HepG2 (cell line): ENCODE measurements around the gene CDKL2. TPM values are rescaled to one million over a fixed set of nuclear protein-coding genes. Genes with fewer than 3 reads are reported as not detected.

ENCODE experiments used
- BHLHE40 ChIP-seq: IDR thresholded peaks from 2 replicates; pipeline ENCODE4 v1.6.1; 2011; ENCODE audit warnings: low read length, improper control_type of control experiment
- CEBPB ChIP-seq: IDR thresholded peaks from 2 replicates; pipeline ENCODE4 v1.6.1; 2011; ENCODE audit warnings: low read depth, low read length, improper control_type of control experiment, borderline replicate concordance
- MXD4 ChIP-seq: IDR thresholded peaks from 2 replicates; pipeline ENCODE4 v1.6.1; 2016; ENCODE audit warnings: mild to moderate bottlenecking, missing biosample characterization, missing genetic modification reagents
- RORA ChIP-seq: sonication (generic); formaldehyde crosslinking; IDR thresholded peaks from 2 replicates; pipeline ENCODE4 v1.5.0; 2020; ENCODE audit warnings: mild to moderate bottlenecking, missing genetic modification reagents, moderate library complexity
- ZKSCAN5 ChIP-seq: sonication (generic); formaldehyde crosslinking; IDR thresholded peaks from 2 replicates; pipeline ENCODE4 v1.5.1; 2020; ENCODE audit warnings: mild to moderate bottlenecking, missing genetic modification reagents
- polyA plus RNA-seq, 8 experiments: library from polyadenylated mRNA; depleted of rRNA in 3 of 8; stranded (reverse) in 7 of 8; unstranded in 1 of 8; fragments of >200 nt; fragmentation: Illumina TruSeq in 4 of 8; extraction: Trizol in 4 of 8; gene quantifications; 2 replicates each; pipeline versions ENCODE4 v1.2.1 to v1.2.3, GENCODE V29; 2011 to 2016; ENCODE audit warnings: low read depth in 4 of 8, missing spikeins in 1 of 8, mixed read lengths in 1 of 8; ENCODE audit not compliant: insufficient read depth in 1 of 8
- total RNA-seq, 5 experiments: library from RNA; depleted of rRNA; stranded (reverse); fragments of >200 nt; fragmentation: Illumina TruSeq; extraction: Trizol; gene quantifications; 2 replicates each; pipeline ENCODE4 v1.2.3, GENCODE V29; 2016; ENCODE audit warnings: low read depth in 1 of 5
- TF ChIP-seq, protein P1 (sequence below): sonication (generic); formaldehyde crosslinking; IDR thresholded peaks from 2 replicates; pipeline ENCODE4 v1.4.0; 2020; ENCODE audit warnings: missing genetic modification reagents, borderline replicate concordance
- TF ChIP-seq, protein P2 (sequence below): sonication (generic); formaldehyde crosslinking; IDR thresholded peaks from 2 replicates; pipeline ENCODE4 v1.9.0; 2022; ENCODE audit warnings: missing genetic modification reagents, mild to moderate bottlenecking, borderline replicate concordance

Gene CDKL2
- total and polyA plus RNA-seq, 2 of the 13 experiments (the other 11 are each of a cell fraction or from before 2014, with no cell fraction given) = not detected

DNA sequence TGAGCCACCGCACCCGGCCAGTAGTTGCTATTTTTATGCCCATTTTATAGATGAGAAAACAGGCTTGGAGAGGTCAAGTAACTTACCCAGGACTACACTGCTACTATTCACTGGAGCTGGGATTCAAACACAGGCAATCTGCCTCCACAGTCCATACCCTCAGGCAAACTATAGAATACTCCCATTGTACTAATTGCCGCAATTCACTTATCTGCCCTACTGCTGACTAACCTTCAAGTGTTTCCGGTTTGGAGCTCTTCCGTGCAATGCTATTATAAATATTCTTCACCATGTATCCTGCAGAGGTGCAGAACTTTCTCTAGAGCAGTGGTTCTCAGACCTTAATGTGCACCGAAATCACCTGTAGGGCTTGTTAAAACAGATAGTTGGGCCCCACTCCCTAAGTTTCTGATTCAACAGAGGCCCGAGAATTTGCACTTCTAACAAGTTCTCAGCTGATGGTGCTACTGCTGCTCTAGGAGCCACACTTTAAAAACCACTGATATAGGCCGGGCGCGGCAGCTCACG, 44.7 kb upstream of the CDKL2 start (continued):
- TF ChIP-seq ZKSCAN5 (no peak), BHLHE40 (no peak), MXD4 (CRISPR knock-in tag) (no peak), RORA (CRISPR knock-in tag) (no peak), CEBPB (no peak)
- TF ChIP-seq, protein P1, sequence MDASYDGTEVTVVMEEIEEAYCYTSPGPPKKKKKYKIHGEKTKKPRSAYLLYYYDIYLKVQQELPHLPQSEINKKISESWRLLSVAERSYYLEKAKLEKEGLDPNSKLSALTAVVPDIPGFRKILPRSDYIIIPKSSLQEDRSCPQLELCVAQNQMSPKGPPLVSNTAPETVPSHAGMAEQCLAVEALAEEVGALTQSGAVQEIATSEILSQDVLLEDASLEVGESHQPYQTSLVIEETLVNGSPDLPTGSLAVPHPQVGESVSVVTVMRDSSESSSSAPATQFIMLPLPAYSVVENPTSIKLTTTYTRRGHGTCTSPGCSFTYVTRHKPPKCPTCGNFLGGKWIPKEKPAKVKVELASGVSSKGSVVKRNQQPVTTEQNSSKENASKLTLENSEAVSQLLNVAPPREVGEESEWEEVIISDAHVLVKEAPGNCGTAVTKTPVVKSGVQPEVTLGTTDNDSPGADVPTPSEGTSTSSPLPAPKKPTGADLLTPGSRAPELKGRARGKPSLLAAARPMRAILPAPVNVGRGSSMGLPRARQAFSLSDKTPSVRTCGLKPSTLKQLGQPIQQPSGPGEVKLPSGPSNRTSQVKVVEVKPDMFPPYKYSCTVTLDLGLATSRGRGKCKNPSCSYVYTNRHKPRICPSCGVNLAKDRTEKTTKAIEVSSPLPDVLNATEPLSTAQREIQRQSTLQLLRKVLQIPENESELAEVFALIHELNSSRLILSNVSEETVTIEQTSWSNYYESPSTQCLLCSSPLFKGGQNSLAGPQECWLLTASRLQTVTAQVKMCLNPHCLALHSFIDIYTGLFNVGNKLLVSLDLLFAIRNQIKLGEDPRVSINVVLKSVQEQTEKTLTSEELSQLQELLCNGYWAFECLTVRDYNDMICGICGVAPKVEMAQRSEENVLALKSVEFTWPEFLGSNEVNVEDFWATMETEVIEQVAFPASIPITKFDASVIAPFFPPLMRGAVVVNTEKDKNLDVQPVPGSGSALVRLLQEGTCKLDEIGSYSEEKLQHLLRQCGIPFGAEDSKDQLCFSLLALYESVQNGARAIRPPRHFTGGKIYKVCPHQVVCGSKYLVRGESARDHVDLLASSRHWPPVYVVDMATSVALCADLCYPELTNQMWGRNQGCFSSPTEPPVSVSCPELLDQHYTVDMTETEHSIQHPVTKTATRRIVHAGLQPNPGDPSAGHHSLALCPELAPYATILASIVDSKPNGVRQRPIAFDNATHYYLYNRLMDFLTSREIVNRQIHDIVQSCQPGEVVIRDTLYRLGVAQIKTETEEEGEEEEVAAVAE (CRISPR knock-in tag) = no peak
- TF ChIP-seq, protein P2, sequence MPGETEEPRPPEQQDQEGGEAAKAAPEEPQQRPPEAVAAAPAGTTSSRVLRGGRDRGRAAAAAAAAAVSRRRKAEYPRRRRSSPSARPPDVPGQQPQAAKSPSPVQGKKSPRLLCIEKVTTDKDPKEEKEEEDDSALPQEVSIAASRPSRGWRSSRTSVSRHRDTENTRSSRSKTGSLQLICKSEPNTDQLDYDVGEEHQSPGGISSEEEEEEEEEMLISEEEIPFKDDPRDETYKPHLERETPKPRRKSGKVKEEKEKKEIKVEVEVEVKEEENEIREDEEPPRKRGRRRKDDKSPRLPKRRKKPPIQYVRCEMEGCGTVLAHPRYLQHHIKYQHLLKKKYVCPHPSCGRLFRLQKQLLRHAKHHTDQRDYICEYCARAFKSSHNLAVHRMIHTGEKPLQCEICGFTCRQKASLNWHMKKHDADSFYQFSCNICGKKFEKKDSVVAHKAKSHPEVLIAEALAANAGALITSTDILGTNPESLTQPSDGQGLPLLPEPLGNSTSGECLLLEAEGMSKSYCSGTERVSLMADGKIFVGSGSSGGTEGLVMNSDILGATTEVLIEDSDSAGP (CRISPR knock-in tag) = no peak
